Left hindlimb (tissue), 1 donor: ENCODE data around the gene TMEM128.
A peak's percentile ranks its signal among the peaks of the same experiment; 100 is the strongest.
"Not testable (repeated sequence)": the region's sequence is repeated elsewhere in the genome, so short reads cannot be mapped to it uniquely, and the experiment has no call there.

ENCODE experiments used
- DNase-seq: peaks from one replicate; pipeline ENCODE4 v3.0.0-alpha.2; 2018

Gene TMEM128, protein sequence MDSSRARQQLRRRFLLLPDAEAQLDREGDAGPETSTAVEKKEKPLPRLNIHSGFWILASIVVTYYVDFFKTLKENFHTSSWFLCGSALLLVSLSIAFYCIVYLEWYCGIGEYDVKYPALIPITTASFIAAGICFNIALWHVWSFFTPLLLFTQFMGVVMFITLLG

DNA sequence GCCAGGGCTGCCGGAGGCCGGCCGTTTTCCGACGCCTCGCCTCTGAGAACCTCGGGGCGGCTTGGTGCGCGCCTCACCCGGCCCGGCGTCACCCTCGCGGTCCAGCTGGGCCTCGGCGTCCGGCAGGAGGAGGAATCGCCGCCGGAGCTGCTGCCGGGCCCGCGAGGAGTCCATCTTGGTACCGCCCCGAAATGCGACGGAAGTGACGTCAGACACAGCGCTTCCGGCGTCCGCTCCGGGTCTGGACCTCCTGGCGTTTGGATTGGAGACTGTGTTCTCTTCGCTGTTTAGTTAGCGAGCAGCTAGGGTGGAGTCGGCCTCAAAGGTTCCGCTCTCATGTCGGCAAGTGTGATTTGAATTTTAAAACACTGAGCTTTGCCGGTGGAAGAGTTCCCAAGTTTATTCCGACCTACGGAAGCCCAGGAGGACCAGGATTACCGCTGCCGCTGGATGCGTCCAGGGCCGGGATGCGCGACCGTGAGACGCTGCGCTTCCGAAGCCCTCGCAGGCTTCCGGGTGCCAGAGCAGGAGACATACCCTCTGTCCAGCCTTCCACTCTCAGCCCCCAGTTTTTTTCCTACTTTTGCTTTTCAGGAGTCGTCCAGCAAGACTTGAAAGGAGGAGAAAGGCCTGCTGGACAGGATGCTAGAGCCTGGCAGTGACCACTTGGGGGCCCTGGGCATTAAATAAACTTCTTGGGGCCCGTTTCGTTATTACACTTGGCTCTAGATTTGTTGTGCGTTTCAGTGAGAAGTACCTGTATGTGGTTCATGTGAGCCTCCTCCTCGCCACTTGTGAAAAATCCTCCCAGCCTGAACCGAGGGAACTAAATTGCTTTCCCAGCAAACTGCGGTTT lies at the start of gene TMEM128:
TSS of gene TMEM128 (minus strand) at position 195 of the 856 bp plus-strand sequence. CDS start at position 174, 21 bp downstream.
- peak; percentile 94 for DNase-seq

DNA sequence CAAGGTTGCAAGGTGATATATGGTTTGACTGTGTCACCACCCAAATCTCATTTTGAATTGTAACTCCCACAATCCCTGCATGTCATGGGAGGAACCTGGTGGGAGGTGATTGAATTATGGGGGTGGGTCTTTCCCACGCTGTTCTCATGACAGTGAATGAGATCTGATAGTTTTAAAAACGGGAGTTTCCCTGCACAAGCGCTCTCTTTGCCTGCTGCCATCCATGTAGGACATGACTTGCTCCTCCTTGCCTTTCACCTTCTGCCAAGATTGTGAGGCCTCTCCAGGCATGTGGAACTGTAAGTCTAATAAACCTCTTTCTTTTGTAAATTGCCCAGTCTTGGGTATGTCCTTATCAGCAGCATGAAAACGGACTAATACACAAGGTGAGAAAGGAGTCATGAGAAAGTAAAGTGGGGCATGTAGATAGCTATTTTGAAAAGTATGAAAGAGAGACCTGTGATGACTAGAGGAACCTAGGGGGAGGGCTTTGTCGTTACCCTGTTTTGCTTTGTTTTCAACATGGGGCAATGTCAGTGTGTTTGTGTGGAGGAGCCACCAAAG lies 48.3 kb upstream of the TMEM128 start:
- no peak for DNase-seq

DNA sequence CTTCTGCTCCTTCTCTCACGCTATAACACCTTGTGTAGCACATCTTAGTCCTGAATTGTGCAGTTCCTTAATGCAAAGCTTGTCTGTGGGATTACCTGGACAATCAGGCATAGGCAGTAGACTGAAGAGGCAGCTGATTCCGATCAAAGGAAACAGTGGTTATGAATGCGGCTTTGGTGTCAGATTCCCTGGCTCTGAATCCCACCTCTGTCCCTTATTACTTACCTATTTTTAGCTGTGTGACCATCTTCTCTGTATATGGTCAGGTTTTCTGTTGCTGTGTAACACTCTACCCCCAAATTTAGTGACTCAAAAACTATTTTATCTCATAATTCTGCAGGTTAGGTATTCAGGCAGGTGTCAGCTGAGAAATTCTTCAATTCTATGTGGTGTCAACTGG lies 45.3 kb upstream of the TMEM128 start:
- no peak for DNase-seq

DNA sequence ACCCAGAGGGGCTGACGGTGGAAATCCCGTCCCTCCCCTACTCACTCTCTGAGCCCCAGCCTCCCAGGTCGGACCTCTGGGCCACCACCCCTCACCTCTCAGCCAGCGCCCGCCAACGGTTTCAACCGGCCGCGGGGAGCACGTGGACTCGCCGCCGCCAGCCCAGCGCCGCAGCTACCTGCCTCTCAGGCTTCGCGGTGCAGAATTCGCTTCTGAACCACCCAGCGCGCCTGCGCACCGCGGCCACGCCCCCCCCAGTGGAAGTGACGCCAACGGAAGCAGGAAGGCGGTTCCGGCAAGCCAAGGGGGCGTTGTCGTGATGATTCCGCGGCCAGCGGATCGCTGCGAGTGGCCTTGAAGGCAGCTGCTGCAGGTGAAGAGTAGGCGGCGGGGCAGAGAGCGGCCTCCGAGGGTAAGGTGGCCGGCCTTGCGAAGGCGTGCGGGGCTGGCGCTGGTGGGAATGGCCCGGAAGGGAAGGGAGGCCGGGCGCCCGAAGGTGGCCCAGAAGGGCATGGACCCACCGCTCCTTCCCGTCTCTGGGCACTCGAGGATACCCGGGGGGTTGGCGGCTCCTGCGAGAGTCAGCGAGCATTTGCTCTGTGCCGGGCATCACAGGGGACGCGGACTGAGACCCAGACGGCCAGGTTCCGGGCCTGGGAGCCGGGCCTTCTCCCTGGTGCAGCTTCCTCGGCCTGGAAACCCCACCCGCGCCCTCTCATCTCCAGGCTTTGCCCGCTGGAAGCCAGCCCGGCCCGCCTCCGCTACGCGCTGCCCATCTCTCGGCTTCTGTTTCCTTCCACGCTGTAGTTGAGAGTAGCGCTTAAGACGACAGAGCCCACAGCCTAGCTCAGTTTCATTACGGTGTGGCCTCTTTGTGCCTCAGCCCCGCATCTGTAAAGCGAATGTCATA lies 42.2 kb upstream of the TMEM128 start, which contains the start of the genes LYAR and ZBTB49:
TSS of gene LYAR (minus strand) at position 214 of the 910 bp plus-strand sequence. CDS start 6,412 bp downstream, outside the sequence.
TSS of gene ZBTB49 (plus strand) at position 311 of the 910 bp plus-strand sequence. CDS start 9,695 bp downstream, outside the sequence.
- peak; percentile 94 for DNase-seq

DNA sequence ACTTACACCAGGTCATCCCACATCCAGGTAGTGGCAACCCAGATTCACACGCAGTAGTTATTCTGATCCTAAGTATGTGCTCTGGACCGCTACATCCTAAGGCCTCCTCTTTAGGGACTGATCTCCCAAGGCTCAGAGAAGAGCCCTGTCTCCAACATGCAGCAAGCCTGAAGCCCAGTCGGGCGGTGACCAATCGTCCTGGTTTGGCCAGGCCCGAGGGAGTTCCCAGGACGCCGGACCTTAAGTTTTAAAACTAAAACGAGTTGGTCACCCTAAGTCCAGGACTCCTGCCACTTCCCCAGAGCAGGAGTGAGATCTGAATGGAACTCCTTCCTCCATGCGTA lies 41.5 kb upstream of the TMEM128 start:
- DNase-seq, result no peak

DNA sequence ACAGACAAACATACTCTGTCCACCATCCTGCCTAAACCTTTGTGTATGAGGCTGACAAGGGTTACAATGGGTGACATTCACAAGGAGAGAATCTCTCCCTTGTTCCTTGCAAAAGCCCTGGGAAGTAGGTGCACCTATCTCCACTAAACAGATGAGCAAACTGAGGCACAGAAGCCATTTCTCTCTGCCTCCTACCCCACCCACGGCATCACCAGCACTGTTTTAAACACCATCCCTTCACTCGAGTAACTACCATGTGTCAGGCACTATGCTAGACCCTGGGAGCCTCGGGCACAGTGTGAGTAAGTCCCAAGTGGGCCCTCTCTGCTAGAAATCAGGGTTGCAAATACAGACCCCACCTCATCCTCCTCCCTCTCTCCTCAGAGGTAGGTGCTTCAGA lies 41.0 kb upstream of the TMEM128 start:
- no peak for DNase-seq

DNA sequence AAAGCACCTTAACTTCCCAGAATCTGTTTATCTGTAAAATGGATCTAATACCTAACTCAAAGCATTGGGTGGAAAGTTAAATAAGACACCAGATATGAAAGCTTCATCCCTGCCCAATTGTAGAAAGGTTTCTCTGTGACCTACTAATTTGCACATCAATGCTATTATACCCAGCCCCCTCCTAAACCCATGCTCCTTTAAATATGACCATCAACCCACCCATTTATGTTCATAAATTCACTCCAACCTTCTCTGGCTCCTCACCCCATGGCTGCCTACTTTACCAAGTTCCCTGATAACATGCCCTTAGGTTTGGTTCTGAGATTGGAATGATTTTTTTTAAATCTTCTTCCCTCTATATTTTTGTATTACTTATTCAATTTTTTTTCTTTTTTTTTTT lies 40.1 kb upstream of the TMEM128 start:
- no peak for DNase-seq

DNA sequence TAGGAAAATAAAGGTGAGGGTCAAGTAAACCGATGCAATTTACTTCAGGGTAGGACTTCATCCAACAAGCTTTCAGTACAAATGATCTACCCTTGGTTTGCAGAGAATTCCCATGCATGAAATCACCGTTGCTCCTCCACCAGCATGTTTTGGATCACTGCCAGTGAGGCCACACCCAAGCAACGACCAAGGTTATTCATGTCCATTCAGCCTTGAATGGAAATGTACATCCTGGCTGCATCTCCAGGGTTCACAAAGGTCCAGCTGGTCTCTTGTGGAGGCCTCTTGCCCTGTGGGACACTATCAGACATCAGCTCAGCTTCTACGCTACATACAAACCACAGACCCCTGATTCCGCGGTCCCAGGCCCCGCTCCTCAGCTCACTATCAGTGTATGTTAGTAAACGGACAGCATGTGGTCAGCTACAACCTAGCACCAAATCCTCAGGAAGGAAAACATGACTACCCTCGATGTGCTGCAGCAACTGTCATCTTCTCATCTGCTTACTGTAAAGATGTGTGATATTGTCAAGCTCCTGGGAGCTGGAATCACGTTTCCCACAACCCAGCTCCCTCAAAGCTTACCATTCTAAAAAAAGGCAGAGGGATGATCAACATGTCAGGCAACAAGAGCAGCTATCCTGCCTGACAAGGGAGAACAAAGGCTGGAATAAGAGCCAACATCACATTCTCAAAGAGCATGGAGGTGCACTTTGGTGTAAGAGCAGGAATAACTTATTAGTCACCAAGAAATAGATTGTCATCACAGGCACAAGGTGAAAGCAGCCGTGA lies 37.0 kb upstream of the TMEM128 start:
- no peak for DNase-seq

DNA sequence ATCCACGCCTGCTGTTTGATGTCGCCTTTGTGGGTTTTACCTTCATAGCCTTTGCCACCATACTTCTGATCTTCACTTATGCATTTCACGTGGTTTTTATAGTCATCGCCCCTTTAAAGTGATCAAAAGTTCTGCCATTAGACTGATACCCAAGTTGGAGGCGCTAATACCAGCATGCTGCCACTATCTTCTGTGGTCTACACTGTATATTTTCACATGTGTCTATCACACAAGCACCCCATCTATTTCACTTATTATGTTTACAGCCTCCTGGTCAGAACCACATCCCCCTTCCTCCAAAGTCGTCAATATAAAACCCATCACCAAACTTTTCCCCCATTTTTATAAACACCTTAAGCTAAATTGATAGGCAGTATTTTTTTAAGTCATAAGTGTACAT lies 33.8 kb upstream of the TMEM128 start:
- DNase-seq, result no peak

DNA sequence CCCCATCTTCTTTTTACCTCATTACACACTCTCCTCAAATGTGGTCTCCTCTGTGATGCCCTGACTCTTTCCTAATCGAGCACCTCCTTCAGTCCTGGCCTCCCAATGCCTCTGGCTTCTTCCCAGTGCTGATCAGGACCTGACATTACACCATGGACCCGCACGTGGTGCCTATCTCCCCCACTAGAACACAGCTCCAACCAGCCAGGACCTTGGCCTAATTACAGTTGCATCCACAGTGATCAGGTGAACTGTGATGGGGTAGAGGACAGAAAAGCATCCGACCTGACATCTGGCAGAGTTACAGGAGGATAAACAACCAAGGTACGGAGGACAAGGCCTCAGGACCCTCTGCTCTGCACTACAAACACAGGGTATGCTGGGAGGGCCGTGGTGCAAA lies 29.5 kb upstream of the TMEM128 start:
- DNase-seq, result no peak

DNA sequence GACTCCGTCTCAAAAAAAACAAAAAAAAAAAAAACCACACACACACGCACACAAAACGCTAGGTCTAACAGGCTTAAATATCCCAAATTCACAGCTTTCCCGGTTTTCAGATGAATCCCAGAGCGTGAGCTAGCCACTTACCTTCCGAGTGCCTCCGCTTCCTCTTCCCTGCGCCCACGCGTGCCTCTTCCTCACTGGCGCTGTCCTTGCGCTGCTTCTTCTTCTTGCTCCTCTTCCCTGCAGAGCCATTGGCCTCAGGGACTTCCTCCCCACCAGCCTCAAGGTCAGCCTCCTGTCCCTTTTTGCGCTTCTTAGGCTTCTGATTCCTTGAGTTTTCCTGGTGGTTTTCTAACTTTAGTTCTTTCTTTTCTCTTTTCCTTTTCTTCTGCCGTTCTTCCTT lies 26.2 kb upstream of the TMEM128 start:
- no peak for DNase-seq

DNA sequence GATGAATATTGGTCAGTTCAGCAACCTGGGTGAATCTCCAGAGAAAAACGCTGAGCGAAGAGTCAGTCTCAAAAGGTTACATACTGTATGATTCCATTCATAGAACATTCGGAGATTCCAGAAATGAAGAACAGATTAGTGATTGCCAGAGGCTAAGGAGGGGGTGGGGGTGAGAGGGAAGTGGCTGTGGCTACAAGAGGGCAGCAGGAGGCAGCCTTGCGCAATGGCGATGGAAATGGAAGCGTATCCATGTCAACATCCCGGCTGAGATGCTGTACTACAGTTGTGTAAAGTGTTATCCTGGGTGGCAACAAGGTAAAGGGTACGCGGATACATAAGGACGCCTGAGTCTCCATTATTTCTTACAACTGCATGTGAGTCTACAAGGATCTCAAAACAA lies 23.9 kb upstream of the TMEM128 start:
- DNase-seq, result no peak

DNA sequence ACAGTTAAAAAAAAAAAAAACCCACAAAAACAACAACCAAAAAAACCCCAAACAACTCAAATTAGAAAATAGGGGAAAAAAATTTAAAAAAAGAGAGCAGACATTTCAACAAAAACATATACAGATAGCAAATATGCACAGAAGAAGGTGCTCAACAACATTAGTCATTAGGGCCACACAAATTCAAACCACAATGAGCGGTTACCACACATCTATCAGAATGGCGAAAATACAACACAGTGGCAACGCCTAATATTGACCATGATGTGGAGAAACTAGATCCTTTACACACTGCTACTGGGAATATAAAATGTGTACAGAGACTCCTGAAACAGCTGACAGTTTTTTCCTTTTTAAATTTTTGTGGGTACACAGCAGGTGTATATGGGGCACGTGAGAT lies 22.5 kb upstream of the TMEM128 start:
- no peak for DNase-seq

DNA sequence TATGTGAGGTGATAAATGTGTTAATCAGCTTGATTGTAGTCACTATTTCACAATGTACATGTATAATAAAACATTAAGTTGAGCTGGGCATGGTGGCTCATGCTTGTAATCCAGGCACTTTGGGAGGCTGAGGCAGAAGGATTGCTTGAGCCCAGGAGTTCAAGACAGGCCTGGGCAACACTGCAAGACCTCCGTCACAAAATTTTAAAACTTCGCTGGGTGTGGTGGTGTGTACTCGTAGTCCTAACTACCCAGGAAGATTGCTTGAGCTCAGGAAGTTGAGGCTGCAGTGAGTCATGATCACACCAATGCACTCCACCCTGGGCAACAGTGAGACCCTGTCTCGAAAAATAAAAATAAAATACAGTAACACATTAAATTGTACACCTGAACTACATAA lies 21.8 kb upstream of the TMEM128 start:
- no peak for DNase-seq

DNA sequence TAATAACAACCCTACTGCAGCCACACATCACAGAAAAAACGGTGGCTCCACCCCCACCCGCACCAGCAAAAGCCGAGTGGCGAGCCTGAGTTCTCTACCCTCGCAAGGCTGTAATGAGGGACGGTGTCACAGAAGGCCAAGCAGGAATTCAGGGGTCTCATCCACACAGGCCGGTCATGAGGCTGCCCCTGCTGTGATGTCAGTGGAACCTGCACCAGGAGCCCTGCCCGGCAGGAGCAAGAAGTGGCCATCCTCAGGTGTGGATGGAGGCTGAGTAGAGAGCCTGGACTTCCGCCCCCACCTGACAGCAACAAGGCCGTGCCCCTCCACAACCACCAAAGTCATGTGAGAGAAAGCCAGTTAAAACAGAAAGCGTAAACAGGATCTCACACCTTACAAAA lies 21.3 kb upstream of the TMEM128 start:
- DNase-seq, result no peak

DNA sequence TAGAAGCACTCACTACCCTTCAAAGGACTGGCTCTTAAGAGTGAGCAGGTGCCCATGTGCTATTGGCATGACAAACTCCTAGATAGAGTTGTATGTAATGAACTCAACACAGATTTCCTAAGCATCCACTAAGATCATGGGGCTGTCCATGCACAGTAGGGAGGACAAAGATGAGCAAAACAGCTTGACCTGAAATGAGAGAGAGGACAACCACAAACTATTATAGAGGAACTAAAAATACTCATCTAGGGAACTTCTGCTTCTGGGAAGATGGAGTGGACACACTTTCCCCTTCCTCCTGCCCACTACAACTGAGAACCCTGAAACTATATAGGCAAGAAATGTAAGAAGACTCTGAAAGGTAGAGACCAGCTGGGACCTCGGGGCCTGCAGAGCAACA lies 20.8 kb upstream of the TMEM128 start:
- DNase-seq, result no peak

DNA sequence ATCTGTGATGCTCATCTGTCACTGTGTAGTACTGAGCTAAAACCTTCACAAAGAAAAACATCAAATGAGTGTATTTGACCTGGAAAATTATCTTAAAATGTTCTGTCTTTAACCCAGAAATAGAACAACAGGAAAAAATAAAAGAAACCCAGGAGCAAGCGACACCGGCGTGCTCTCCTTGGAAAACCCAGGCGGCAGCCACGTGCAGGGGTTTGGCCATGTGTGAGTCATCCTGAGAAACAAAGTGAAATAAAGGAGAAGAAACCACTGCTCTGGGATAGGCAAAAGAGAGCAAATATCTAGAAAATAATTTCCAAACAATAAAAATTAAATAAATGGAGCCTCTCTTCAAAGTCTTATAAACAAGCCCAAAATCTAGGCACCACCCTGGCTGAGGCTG lies 20.0 kb upstream of the TMEM128 start:
- no peak for DNase-seq

DNA sequence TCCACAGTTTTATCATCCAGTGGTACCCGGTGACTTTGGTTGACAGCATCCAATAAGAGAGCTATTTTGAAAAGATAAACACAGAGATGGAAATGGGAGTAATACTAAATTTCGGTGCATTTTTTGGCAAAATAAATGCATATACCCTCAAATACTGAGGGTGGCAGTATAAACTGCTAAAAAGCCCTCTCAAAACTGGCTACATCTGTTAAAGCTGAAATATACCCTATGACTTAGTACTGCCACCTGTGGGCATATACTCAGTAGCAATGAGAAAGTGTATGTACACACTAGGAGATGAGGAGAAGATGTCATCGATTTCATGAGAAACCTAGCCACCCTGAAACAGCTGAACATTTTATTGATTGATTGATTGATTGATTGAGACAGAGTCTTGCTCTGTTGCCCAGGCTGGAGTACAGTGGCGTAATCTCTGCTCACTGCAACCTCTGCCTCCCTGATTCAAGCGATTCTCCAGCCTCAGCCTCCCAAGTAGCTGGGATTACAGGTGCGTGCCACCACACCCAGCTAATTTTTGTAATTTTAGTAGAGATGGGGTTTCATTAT lies 12.2 kb upstream of the TMEM128 start:
- DNase-seq, result no peak

DNA sequence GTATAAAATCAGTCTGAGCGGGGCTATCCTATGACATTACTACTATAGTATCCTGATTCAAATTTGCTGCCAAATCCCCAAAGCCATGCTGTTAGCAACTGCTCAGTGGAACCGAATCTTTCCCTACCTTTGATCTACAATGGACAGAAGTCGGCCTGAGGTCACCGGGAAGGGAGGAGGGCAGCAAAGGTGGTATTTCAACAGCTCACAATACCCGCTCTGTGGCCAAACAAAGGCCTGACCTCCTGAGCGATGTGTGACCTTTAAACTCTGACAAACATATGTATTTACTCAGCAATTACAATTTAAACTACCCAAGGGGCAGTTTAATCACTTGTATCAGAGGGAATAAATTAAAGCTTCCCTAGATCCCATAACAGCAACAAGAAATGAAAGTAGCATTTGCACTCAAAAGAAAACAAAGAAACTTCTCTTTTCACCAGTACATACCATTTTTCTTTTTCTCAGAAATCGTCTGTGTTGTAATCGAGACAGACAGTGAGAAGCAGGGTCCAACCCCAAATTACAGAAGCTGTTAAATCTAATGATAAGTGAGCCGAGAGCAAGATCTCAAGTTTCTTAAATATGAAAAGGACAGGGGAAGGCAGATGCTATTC lies 11.6 kb upstream of the TMEM128 start:
- DNase-seq, result no peak

DNA sequence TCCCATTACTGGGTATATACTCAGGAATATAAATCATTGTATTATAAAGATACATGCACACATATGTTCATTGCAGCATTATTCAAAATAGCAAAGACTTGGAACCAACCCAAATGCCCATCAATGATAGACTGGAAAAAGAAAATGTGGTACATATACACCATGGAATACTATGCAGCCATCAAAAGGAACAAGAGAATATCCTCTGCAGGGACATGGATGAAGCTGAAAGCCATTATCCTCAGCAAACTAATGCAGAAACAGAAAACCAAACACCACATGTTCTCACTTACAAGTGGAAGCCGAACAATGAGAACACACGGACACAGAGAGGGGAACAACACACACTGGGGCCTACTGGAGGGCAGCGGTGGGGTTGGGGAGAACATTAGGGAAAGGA lies 9.7 kb upstream of the TMEM128 start:
- not testable (repeated sequence) for DNase-seq

DNA sequence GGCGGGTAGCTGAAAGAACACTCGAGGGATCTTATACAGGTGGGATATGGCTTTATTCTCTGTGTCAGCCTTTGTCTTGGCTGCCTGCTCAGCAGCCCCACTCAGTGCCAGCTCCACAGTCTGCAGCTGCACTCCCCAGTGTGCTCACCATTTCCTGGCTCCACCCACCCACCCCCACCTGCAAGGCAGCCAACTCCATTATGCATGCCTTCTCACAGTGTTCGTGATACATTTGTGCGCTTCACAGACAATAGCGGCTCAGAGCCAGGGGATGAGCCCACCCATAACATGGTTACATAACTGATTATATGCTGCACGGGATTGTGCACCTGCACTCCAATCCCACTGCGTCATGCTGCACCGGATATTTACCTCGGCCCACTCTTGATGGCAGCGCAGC lies 8.8 kb upstream of the TMEM128 start:
- no peak for DNase-seq
